GM23338 (cell line): ENCODE data around the gene GRM8. TPM values are rescaled to one million over a fixed set of nuclear protein-coding genes. Genes with fewer than 3 reads are reported as not detected.

Experiments
- ATAC-seq: fragments of 200-7000 bp; cut with Tn5 transposase; 3 replicates; pipeline ENCODE4 v1.9.1; 2020
- DNase-seq: peaks from one replicate; pipeline ENCODE4 v3.0.0-alpha.2; 2015; ENCODE audit warnings: low spot score
- H2AFZ ChIP-seq: fragments of 200-600 bp; sonication (generic); 2 replicates; pipeline ENCODE4 v1.8.0; 2016; ENCODE audit warnings: antibody characterized with exemption, mild to moderate bottlenecking, moderate library complexity
- H3F3A ChIP-seq: fragments of 200-600 bp; sonication (generic); replicated peaks from 2 replicates; pipeline ENCODE4 v1.8.0; 2017; ENCODE audit warnings: antibody characterized with exemption, mixed run types, low read depth
- H3K27ac ChIP-seq: fragments of 200-600 bp; sonication (generic); 2 replicates; pipeline ENCODE4 v1.6.1; 2016; ENCODE audit warnings: low read depth
- H3K27me3 ChIP-seq: fragments of 200-600 bp; sonication (generic); 2 replicates; pipeline ENCODE4 v1.8.0; 2016; ENCODE audit warnings: mild to moderate bottlenecking, mixed run types, moderate library complexity; ENCODE audit not compliant: insufficient read depth
- H3K36me3 ChIP-seq: fragments of 200-600 bp; sonication (generic); 2 replicates; pipeline ENCODE4 v1.8.0; 2016; ENCODE audit warnings: mild to moderate bottlenecking; ENCODE audit not compliant: insufficient read depth
- H3K4me1 ChIP-seq: fragments of 200-600 bp; sonication (generic); 2 replicates; pipeline ENCODE4 v1.8.0; 2016; ENCODE audit warnings: mild to moderate bottlenecking, moderate library complexity; ENCODE audit not compliant: insufficient read depth
- H3K4me2 ChIP-seq: fragments of 200-600 bp; sonication (generic); 2 replicates; pipeline ENCODE4 v1.7.1; 2017; ENCODE audit warnings: mixed run types
- H3K4me3 ChIP-seq: fragments of 200-600 bp; sonication (generic); 2 replicates; pipeline ENCODE4 v1.6.1; 2016; ENCODE audit warnings: mixed run types
- H3K79me2 ChIP-seq: fragments of 200-600 bp; sonication (generic); replicated peaks from 2 replicates; pipeline ENCODE4 v1.8.0; 2017; ENCODE audit warnings: mild to moderate bottlenecking; ENCODE audit not compliant: insufficient read depth
- H3K9me2 ChIP-seq: fragments of 200-600 bp; sonication (generic); 2 replicates; pipeline ENCODE4 v1.8.0; 2017; ENCODE audit not compliant: insufficient read depth
- H4K20me1 ChIP-seq: fragments of 200-600 bp; sonication (generic); replicated peaks from 2 replicates; pipeline ENCODE4 v1.8.0; 2017; ENCODE audit warnings: mild to moderate bottlenecking; ENCODE audit not compliant: insufficient read depth
- H3K27ac Mint-ChIP-seq: 2 replicates; pipeline ENCODE4 v1.8.0; 2020; ENCODE audit warnings: inconsistent platforms, mild to moderate bottlenecking, moderate library complexity, mixed read lengths
- H3K27me3 Mint-ChIP-seq: 3 replicates; pipeline ENCODE4 v1.8.0; 2022; ENCODE audit warnings: low read depth, mild to moderate bottlenecking, moderate library complexity, mixed read lengths, inconsistent platforms; ENCODE audit not compliant: insufficient read depth, poor library complexity
- H3K36me3 Mint-ChIP-seq: 3 replicates; pipeline ENCODE4 v1.8.0; 2021; ENCODE audit warnings: low read depth, mild to moderate bottlenecking, inconsistent platforms, moderate library complexity, mixed read lengths
- H3K4me1 Mint-ChIP-seq: 3 replicates; pipeline ENCODE4 v1.8.0; 2020; ENCODE audit warnings: mild to moderate bottlenecking, inconsistent platforms, mixed read lengths
- H3K4me3 Mint-ChIP-seq: 3 replicates; pipeline ENCODE4 v1.8.0; 2021; ENCODE audit warnings: moderate library complexity, mild to moderate bottlenecking, inconsistent platforms, mixed read lengths
- H3K9me3 Mint-ChIP-seq: 3 replicates; pipeline ENCODE4 v1.8.0; 2020; ENCODE audit warnings: moderate library complexity, mild to moderate bottlenecking, inconsistent platforms, mixed read lengths
- CREB1 ChIP-seq: fragments of 250-450 bp; sonication (Bioruptor Pico); IDR thresholded peaks from 2 replicates; pipeline ENCODE4 v1.5.0; 2020; ENCODE audit warnings: low read depth, mild to moderate bottlenecking, moderate library complexity
- ETS1 ChIP-seq: IDR thresholded peaks from 2 replicates; pipeline ENCODE4 v1.6.1; 2016; ENCODE audit warnings: antibody characterized with exemption
- EZH2 ChIP-seq: fragments of 200-600 bp; sonication (generic); IDR thresholded peaks from one replicate; pipeline ENCODE4 v1.8.0; 2017; ENCODE audit warnings: antibody characterized with exemption, mild to moderate bottlenecking, low read depth; ENCODE audit not compliant: unreplicated experiment
- EZH2phosphoT487 ChIP-seq: fragments of 200-600 bp; sonication (generic); IDR thresholded peaks from one replicate; pipeline ENCODE4 v1.8.1; 2018; ENCODE audit warnings: antibody characterized with exemption; ENCODE audit not compliant: unreplicated experiment
- JUNB ChIP-seq: IDR thresholded peaks from one replicate; pipeline ENCODE4 v1.6.1; 2016; ENCODE audit warnings: antibody characterized with exemption; ENCODE audit not compliant: unreplicated experiment
- NANOG ChIP-seq: IDR thresholded peaks from 2 replicates; pipeline ENCODE4 v1.6.1; 2016; ENCODE audit warnings: antibody characterized with exemption, borderline replicate concordance
- POLR2AphosphoS5 ChIP-seq: IDR thresholded peaks from 2 replicates; pipeline ENCODE4 v1.6.1; 2016; ENCODE audit warnings: antibody characterized with exemption, low read depth
- REST ChIP-seq: IDR thresholded peaks from one replicate; pipeline ENCODE4 v1.6.1; 2018; ENCODE audit warnings: antibody characterized with exemption; ENCODE audit not compliant: unreplicated experiment
- STAT1 ChIP-seq: IDR thresholded peaks from one replicate; pipeline ENCODE4 v1.6.1; 2016; ENCODE audit warnings: antibody characterized with exemption; ENCODE audit not compliant: unreplicated experiment
- ZNF114 ChIP-seq: fragments of 250-450 bp; sonication (Bioruptor Pico); IDR thresholded peaks from 2 replicates; pipeline ENCODE4 v1.5.0; 2020; ENCODE audit warnings: mild to moderate bottlenecking, moderate library complexity
- ZNF331 ChIP-seq: fragments of 250-450 bp; sonication (Bioruptor Pico); IDR thresholded peaks from 2 replicates; pipeline ENCODE4 v1.5.0; 2020; ENCODE audit warnings: low read depth, mild to moderate bottlenecking, moderate library complexity
- polyA plus RNA-seq: library from polyadenylated mRNA; unstranded; fragments of >200 nt; fragmentation: Nextera tagmentation; extraction: Ambion mirVana; gene quantifications from 2 replicates; pipeline ENCODE4 v1.2.1, GENCODE V29; 2016
- total RNA-seq: library from RNA; depleted of rRNA; stranded (reverse); fragments of >200 nt; shearing (Covaris generic); gene quantifications from 2 replicates; pipeline ENCODE4 v1.2.3, GENCODE V29; 2014
- TF ChIP-seq, protein P1 (sequence below), 2 experiments: fragments of 200-600 bp in 1 of 2; sonication (generic) in 1 of 2; conservative IDR thresholded peaks; 2 replicates each; pipeline versions ENCODE4 v1.5.1 to v1.6.1; 2016 to 2017; ENCODE audit warnings: antibody characterized with exemption in 2 of 2, low read depth in 2 of 2, mild to moderate bottlenecking in 2 of 2, moderate library complexity in 1 of 2
- TF ChIP-seq, protein P2 (sequence below): fragments of 250-450 bp; sonication (Bioruptor Pico); IDR thresholded peaks from 2 replicates; pipeline ENCODE4 v1.5.0; 2020; ENCODE audit warnings: mild to moderate bottlenecking, moderate library complexity

GRM8 gene
- total and polyA plus RNA-seq, 2 experiments from 2014 or later = 1.9 to 6.6 TPM

GRCh38 chr7:127245607-127246006 lies 7.1 kb downstream of the GRM8 start:
- no peak overlapping the region for H3K4me2 ChIP-seq
- H3K36me3 ChIP-seq = no peaks in the 10 kb centered on the region

More at GRCh38 chr7:127245607-127246006, 7.1 kb downstream of the GRM8 start:
- no peaks in the 10 kb centered on the region for H3K9me2 ChIP-seq
- H3K4me1 ChIP-seq = peaks cover 3% of the 10 kb centered on the region; the same call in 1 of the 2 replicates
- peaks cover 34% of the 10 kb centered on the region for H3K27me3 ChIP-seq
- Mint-ChIP-seq H3K27me3 (peaks cover 21% of the 10 kb centered on the region), H3K4me1 (peaks cover 4% of the 10 kb centered on the region; the same call in 2 of the 3 replicates), H3K4me3 (no peak overlapping the region), H3K36me3 (no peaks in the 10 kb centered on the region), H3K9me3 (no peaks in the 10 kb centered on the region), H3K27ac (no peak overlapping the region)
- DNase-seq (no peak), ATAC-seq (no peak)
- TF ChIP-seq CREB1 (CRISPR knock-in tag) (no peak), JUNB (no peak), ETS1 (no peak), ZNF114 (no peak), EZH2 (no peak), NANOG (no peak), POLR2AphosphoS5 (no peak), REST (no peak), ZNF331 (CRISPR knock-in tag) (no peak), EZH2phosphoT487 (no peak), STAT1 (no peak)
- TF ChIP-seq, protein P1, sequence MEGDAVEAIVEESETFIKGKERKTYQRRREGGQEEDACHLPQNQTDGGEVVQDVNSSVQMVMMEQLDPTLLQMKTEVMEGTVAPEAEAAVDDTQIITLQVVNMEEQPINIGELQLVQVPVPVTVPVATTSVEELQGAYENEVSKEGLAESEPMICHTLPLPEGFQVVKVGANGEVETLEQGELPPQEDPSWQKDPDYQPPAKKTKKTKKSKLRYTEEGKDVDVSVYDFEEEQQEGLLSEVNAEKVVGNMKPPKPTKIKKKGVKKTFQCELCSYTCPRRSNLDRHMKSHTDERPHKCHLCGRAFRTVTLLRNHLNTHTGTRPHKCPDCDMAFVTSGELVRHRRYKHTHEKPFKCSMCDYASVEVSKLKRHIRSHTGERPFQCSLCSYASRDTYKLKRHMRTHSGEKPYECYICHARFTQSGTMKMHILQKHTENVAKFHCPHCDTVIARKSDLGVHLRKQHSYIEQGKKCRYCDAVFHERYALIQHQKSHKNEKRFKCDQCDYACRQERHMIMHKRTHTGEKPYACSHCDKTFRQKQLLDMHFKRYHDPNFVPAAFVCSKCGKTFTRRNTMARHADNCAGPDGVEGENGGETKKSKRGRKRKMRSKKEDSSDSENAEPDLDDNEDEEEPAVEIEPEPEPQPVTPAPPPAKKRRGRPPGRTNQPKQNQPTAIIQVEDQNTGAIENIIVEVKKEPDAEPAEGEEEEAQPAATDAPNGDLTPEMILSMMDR (conservative IDR thresholded peaks at IDR 0.05; ENCODE audit: low read depth in 2 of 2) = no peak
- TF ChIP-seq, protein P2, sequence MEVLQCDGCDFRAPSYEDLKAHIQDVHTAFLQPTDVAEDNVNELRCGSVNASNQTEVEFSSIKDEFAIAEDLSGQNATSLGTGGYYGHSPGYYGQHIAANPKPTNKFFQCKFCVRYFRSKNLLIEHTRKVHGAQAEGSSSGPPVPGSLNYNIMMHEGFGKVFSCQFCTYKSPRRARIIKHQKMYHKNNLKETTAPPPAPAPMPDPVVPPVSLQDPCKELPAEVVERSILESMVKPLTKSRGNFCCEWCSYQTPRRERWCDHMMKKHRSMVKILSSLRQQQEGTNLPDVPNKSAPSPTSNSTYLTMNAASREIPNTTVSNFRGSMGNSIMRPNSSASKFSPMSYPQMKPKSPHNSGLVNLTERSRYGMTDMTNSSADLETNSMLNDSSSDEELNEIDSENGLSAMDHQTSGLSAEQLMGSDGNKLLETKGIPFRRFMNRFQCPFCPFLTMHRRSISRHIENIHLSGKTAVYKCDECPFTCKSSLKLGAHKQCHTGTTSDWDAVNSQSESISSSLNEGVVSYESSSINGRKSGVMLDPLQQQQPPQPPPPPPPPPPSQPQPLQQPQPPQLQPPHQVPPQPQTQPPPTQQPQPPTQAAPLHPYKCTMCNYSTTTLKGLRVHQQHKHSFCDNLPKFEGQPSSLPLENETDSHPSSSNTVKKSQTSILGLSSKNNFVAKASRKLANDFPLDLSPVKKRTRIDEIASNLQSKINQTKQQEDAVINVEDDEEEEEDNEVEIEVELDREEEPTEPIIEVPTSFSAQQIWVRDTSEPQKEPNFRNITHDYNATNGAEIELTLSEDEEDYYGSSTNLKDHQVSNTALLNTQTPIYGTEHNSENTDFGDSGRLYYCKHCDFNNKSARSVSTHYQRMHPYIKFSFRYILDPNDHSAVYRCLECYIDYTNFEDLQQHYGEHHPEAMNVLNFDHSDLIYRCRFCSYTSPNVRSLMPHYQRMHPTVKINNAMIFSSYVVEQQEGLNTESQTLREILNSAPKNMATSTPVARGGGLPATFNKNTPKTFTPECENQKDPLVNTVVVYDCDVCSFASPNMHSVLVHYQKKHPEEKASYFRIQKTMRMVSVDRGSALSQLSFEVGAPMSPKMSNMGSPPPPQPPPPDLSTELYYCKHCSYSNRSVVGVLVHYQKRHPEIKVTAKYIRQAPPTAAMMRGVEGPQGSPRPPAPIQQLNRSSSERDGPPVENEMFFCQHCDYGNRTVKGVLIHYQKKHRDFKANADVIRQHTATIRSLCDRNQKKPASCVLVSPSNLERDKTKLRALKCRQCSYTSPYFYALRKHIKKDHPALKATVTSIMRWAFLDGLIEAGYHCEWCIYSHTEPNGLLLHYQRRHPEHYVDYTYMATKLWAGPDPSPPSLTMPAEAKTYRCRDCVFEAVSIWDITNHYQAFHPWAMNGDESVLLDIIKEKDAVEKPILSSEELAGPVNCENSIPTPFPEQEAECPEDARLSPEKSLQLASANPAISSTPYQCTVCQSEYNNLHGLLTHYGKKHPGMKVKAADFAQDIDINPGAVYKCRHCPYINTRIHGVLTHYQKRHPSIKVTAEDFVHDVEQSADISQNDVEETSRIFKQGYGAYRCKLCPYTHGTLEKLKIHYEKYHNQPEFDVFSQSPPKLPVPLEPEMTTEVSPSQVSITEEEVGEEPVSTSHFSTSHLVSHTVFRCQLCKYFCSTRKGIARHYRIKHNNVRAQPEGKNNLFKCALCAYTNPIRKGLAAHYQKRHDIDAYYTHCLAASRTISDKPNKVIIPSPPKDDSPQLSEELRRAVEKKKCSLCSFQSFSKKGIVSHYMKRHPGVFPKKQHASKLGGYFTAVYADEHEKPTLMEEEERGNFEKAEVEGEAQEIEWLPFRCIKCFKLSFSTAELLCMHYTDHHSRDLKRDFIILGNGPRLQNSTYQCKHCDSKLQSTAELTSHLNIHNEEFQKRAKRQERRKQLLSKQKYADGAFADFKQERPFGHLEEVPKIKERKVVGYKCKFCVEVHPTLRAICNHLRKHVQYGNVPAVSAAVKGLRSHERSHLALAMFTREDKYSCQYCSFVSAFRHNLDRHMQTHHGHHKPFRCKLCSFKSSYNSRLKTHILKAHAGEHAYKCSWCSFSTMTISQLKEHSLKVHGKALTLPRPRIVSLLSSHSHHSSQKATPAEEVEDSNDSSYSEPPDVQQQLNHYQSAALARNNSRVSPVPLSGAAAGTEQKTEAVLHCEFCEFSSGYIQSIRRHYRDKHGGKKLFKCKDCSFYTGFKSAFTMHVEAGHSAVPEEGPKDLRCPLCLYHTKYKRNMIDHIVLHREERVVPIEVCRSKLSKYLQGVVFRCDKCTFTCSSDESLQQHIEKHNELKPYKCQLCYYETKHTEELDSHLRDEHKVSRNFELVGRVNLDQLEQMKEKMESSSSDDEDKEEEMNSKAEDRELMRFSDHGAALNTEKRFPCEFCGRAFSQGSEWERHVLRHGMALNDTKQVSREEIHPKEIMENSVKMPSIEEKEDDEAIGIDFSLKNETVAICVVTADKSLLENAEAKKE (CRISPR knock-in tag) = no peak
- H3K27ac ChIP-seq = no peak overlapping the region
- H4K20me1 ChIP-seq = peaks cover 3% of the 10 kb centered on the region
- H3F3A ChIP-seq = no peaks in the 10 kb centered on the region
- no peaks in the 10 kb centered on the region for H3K79me2 ChIP-seq
- no peak overlapping the region for H3K4me3 ChIP-seq
- H2AFZ ChIP-seq = no peak overlapping the region
